Measurements from ENCODE around the gene CADM1. TPM values are rescaled to one million over a fixed set of nuclear protein-coding genes. Genes with fewer than 3 reads are reported as not detected.
A peak's percentile ranks its signal among the peaks of the same experiment; 100 is the strongest.

CADM1 gene
- total RNA-seq (10 to 100 TPM; 21.0 to 80.2 (median 45.8) TPM), polyA plus RNA-seq (10 to 100 TPM; 11.4 to 33.4 TPM)
- long read RNA-seq, donor 1, partial matches to known transcripts = 54 of 73 reads
- long read RNA-seq, donor 1, other reads (novel, unspliced or antisense) = 16 of 73 reads
- long read RNA-seq, donor 2, partial matches to known transcripts = 177 of 196 reads
- long read RNA-seq, donor 2, other reads (novel, unspliced or antisense) = 19 of 196 reads
- long read RNA-seq, donor 3, partial matches to known transcripts = 46 of 56 reads
- long read RNA-seq, donor 3, other reads (novel, unspliced or antisense) = 9 of 56 reads

DNA sequence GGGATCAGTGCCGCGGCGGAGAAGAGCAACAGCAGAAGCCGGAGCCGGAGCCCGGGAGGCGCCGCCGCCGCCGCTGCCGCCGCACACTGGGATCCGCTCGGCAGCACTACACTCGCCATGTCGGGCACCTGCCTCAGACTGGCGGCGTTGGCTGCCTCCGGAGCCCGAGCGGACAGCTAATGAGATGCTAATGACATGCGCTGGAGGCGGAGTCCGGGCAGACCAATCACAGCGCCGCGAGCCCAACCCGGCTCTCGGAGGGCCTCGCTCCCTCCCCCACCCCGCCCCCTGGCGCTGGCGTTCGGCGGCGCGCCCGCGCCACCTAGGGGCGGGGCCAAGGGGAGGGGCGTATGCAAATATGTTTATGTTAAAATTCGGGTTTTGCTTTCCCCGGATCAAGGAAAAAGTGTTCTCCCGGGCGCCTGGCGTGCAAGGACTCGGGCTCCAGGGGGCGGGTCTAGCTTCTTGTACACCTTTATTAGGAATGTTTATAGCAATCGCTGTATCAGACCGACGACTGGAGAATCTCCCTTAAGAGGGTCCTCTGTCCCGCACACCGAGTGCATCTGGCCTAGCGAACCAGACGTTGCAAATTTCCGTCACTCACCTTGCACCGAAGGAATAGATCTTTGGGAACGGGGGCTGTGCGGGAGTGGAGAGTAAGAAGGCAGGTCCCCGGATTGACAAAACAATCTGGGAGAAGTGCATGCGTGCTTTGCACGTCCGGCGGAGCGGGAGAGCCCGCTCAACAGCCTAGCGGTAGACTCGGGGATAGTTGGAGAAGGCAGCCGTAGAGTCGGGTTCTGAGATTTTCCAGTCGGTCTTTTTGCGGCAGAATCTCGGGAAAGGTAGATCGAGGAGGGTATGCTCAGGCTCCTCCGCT is at the start of gene CADM1:
Gene CADM1, minus strand, starts transcription at position 140 of the 883 bp plus-strand sequence.
- TF ChIP-seq, protein P1, sequence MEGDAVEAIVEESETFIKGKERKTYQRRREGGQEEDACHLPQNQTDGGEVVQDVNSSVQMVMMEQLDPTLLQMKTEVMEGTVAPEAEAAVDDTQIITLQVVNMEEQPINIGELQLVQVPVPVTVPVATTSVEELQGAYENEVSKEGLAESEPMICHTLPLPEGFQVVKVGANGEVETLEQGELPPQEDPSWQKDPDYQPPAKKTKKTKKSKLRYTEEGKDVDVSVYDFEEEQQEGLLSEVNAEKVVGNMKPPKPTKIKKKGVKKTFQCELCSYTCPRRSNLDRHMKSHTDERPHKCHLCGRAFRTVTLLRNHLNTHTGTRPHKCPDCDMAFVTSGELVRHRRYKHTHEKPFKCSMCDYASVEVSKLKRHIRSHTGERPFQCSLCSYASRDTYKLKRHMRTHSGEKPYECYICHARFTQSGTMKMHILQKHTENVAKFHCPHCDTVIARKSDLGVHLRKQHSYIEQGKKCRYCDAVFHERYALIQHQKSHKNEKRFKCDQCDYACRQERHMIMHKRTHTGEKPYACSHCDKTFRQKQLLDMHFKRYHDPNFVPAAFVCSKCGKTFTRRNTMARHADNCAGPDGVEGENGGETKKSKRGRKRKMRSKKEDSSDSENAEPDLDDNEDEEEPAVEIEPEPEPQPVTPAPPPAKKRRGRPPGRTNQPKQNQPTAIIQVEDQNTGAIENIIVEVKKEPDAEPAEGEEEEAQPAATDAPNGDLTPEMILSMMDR (IDR thresholded peaks at IDR 0.05) = peak; percentile 45 to 85 (median 70)
- TF ChIP-seq POLR2A (IDR thresholded peaks at IDR 0.05) = peak; percentile 80 to 97
- Histone ChIP-seq H3K27ac (peak within 1 kb of the TSS in 11 of 12 donors; percentile 74 to 90 (median 84)), H3K27me3 (peaks cover 0 to 85% (median 12%) of the 10 kb centered on the region in 9 donors), H3K36me3 (no peaks in the 10 kb centered on the region), H3K4me3 (peak within 1 kb of the TSS; percentile 51 to 84 (median 72)), H3K9me3 (no peaks in the 10 kb centered on the region), H3K4me1 (peaks cover 0 to 36% (median 13%) of the 10 kb centered on the region in 12 donors)
- 1 to 2% (median 2%) methylated on average over 33 to 76 of the region's 76 CpGs for WGBS, 4 donors
- ATAC-seq (peak; percentile 93 to 96 (median 94)), DNase-seq (peak; percentile 93 to 97 (median 94))
- intact Hi-C loops (cut with DNase I) = loop anchor here in 9 of 10 donors (2.0 to 10.0 kb wide), 10 partner anchors 103 to 730 kb away; no protein-coding TSS in a partner anchor

DNA sequence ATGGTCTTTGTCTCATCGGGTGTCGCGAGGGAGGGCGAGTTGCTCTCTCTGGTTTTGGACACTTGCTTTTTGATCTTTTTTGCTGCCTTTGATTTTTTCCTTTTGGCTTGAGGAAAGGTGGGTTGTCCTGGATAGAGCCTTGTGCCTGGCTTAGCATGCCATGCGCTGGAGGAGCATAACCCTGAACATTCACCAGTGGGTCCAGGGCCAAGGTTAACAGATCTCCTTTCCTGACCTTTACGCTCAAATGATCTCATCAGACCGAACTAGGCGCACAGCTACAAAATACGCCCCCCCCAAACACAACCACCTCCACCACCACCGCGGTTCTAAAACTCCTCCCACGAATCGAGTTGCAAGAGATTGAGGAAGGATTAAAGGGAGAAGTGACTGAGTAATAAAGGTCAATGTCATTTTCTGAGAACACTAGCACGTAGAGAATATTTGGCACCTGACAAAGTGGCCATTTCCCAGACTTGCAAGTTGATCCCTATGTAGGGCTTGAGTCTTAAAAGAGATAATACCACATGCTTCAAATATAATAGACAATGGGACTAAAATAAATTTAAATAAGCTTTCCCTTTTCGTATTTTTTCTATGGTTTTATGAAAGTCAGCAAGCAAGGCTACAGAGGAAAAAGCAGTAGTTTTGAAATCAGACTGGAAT is 48.7 kb upstream of the CADM1 start:
- H3K27me3 ChIP-seq = no peaks in the 10 kb centered on the region
- intact Hi-C loops (cut with DNase I) = no loop called here
- no peaks in the 10 kb centered on the region for H3K36me3 ChIP-seq
- no peaks in the 10 kb centered on the region for H3K9me3 ChIP-seq
- peaks cover 0 to 7% (median 0%) of the 10 kb centered on the region in 12 donors for H3K4me1 ChIP-seq
- no peak for DNase-seq
- H3K27ac ChIP-seq = no peak overlapping the region
- 85 to 91% (median 88%) methylated on average over 15 of the region's 15 CpGs for WGBS, 4 donors
- no peak for TF ChIP-seq POLR2A (IDR thresholded peaks at IDR 0.05)
- TF ChIP-seq, protein P1 (IDR thresholded peaks at IDR 0.05) = no peak
- no peak for ATAC-seq
- no peak overlapping the region for H3K4me3 ChIP-seq

DNA sequence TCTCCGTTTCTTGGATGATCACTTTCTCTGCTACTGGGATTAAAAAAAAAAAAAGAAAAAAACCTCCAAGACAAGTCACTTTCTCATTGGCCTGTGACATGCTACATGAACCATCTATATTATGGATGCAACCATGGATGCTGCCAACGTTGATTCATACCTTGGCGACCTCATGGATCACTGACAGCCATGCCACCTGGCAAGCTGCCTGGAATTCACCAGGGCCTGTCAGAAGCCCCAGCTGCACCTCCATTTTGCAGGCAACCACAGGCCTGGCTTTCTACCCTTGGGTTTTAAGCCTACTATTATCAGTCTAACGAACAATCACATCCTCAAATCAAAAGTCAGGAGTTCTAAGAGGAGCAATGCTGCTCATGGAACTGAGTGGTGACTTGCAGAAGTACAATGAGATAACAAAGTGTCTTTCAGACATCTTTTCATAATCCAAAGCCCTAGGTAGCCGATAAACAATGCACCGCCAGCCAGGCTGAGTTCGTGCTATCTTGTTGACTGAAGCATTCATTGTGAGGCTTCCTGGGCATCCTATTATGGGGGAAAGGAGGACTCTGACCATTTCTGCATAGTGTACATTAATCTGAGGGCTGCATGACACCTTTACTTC is 48.0 kb upstream of the CADM1 start:
- intact Hi-C loops (cut with DNase I) = no loop called here
- DNase-seq = no peak
- TF ChIP-seq, protein P1 (IDR thresholded peaks at IDR 0.05) = no peak
- no peak for TF ChIP-seq POLR2A (IDR thresholded peaks at IDR 0.05)
- 81 to 89% (median 87%) methylated on average over 7 of the region's 7 CpGs for WGBS, 4 donors
- H3K27me3 ChIP-seq = no peaks in the 10 kb centered on the region
- H3K9me3 ChIP-seq = no peaks in the 10 kb centered on the region
- H3K4me3 ChIP-seq = no peak overlapping the region
- H3K36me3 ChIP-seq = no peaks in the 10 kb centered on the region
- ATAC-seq = no peak
- H3K27ac ChIP-seq = no peak overlapping the region
- H3K4me1 ChIP-seq = peaks cover 0 to 7% (median 0%) of the 10 kb centered on the region in 12 donors

Measured in heart left ventricle (tissue), 16 donors.